DOHH2 (cell line): ENCODE results near the gene COX6B1.

Experiments used
- H3F3A ChIP-seq: fragments of 200-600 bp; sonication (generic), shearing (Covaris generic); 2 replicates; pipeline ENCODE4 v1.6.0; 2016; ENCODE audit warnings: antibody characterized with exemption, mild to moderate bottlenecking; ENCODE audit not compliant: control insufficient read depth, insufficient read depth
- H3K27ac ChIP-seq: fragments of 200-600 bp; sonication (generic); 2 replicates; pipeline ENCODE4 v1.5.1; 2014; ENCODE audit warnings: low read depth, mild to moderate bottlenecking, low read length, moderate library complexity
- H3K27me3 ChIP-seq: fragments of 200-600 bp; sonication (generic); 2 replicates; pipeline ENCODE4 v1.6.1; 2014; ENCODE audit warnings: mild to moderate bottlenecking, low read length, mixed read lengths; ENCODE audit not compliant: control insufficient read depth
- H3K36me3 ChIP-seq: fragments of 200-600 bp; sonication (generic); 2 replicates; pipeline ENCODE4 v1.6.1; 2014; ENCODE audit warnings: mild to moderate bottlenecking, low read length, moderate library complexity, mixed read lengths; ENCODE audit not compliant: control insufficient read depth
- H3K4me1 ChIP-seq: fragments of 200-600 bp; sonication (generic); 2 replicates; pipeline ENCODE4 v1.6.1; 2014; ENCODE audit warnings: mild to moderate bottlenecking, low read length, mixed read lengths; ENCODE audit not compliant: control insufficient read depth
- H3K4me2 ChIP-seq: fragments of 200-600 bp; sonication (generic); 2 replicates; pipeline ENCODE4 v1.6.0; 2014; ENCODE audit warnings: mild to moderate bottlenecking, low read length, moderate library complexity
- H3K4me3 ChIP-seq: fragments of 200-600 bp; sonication (generic); 2 replicates; pipeline ENCODE4 v1.5.1; 2014; ENCODE audit warnings: mild to moderate bottlenecking, low read length, mixed read lengths
- H3K79me2 ChIP-seq: fragments of 200-600 bp; sonication (generic); 2 replicates; pipeline ENCODE4 v1.6.1; 2014; ENCODE audit warnings: mild to moderate bottlenecking, low read length, mixed read lengths; ENCODE audit not compliant: control insufficient read depth
- H3K9me2 ChIP-seq: fragments of 200-600 bp; sonication (generic); replicated peaks from 2 replicates; pipeline ENCODE4 v1.6.1; 2014; ENCODE audit warnings: mild to moderate bottlenecking, low read length, mixed read lengths; ENCODE audit not compliant: control insufficient read depth
- H3K9me3 ChIP-seq: fragments of 200-600 bp; sonication (generic); 2 replicates; pipeline ENCODE4 v1.6.1; 2014; ENCODE audit warnings: antibody characterized with exemption, low read length, mixed read lengths; ENCODE audit not compliant: control insufficient read depth, insufficient read depth
- H4K20me1 ChIP-seq: fragments of 200-600 bp; sonication (generic); 2 replicates; pipeline ENCODE4 v1.6.0; 2014; ENCODE audit warnings: low read depth, mild to moderate bottlenecking, antibody characterized with exemption, low read length, moderate library complexity; ENCODE audit not compliant: control insufficient read depth, insufficient read depth
- EZH2phosphoT487 ChIP-seq: fragments of 200-600 bp; sonication (generic); IDR thresholded peaks from 2 replicates; pipeline ENCODE4 v1.6.1; 2017; ENCODE audit warnings: borderline replicate concordance, mild to moderate bottlenecking, antibody characterized with exemption, low read length, moderate library complexity, mixed read lengths
- TF ChIP-seq, protein P1 (sequence below): fragments of 200-600 bp; sonication (generic); IDR thresholded peaks from one replicate; pipeline ENCODE4 v1.5.1; 2014; ENCODE audit warnings: antibody characterized with exemption, mild to moderate bottlenecking, low read depth, low read length; ENCODE audit not compliant: poor library complexity, severe bottlenecking

Gene COX6B1

DNA sequence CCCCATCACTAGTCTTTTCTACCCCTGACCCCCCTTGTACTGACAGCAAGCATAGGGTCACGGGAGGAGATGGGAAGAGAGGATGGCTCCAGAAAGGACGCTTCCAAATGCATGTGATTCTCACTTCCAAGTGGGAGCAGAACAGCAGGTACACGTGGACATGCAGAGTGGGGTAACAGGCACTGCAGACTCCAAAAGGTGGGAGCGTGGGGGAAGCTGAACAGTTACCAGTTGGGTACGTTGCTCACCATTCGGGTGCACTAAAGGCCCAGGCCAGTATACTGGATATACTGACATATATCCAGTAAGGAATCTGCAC is 8.8 kb upstream of the COX6B1 start:
- no peak for TF ChIP-seq EZH2phosphoT487
- TF ChIP-seq, protein P1, sequence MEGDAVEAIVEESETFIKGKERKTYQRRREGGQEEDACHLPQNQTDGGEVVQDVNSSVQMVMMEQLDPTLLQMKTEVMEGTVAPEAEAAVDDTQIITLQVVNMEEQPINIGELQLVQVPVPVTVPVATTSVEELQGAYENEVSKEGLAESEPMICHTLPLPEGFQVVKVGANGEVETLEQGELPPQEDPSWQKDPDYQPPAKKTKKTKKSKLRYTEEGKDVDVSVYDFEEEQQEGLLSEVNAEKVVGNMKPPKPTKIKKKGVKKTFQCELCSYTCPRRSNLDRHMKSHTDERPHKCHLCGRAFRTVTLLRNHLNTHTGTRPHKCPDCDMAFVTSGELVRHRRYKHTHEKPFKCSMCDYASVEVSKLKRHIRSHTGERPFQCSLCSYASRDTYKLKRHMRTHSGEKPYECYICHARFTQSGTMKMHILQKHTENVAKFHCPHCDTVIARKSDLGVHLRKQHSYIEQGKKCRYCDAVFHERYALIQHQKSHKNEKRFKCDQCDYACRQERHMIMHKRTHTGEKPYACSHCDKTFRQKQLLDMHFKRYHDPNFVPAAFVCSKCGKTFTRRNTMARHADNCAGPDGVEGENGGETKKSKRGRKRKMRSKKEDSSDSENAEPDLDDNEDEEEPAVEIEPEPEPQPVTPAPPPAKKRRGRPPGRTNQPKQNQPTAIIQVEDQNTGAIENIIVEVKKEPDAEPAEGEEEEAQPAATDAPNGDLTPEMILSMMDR: no peak
- H3K27ac ChIP-seq: no peak overlapping the region

DNA sequence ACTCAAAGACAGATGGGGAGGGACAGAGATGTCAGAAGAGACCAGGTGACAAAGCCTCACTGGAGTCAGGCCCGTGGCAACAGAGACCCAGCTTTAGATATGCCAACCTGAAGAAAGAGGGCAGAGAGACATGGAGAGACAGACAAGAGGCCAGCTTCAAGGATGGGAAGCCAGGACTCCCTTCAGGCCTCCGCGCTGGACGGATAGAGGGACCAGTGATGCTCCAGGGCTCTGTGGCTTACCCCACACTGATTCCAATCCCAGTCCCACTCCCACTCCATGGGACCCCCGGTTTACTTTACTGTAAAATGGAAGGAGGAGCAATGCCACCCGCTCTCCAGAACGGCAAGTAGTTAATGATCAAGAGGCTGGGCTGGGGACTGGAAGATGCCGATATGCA is 8.3 kb upstream of the COX6B1 start:
- no peak for TF ChIP-seq EZH2phosphoT487
- TF ChIP-seq, protein P1: no peak
- Histone ChIP-seq H3K27me3 (no peaks in the 10 kb centered on the region), H3K4me3 (no peak overlapping the region), H4K20me1 (no peaks in the 10 kb centered on the region), H3K4me1 (peaks cover 36% of the 10 kb centered on the region), H3K9me2 (no peaks in the 10 kb centered on the region), H3F3A (peaks cover 13% of the 10 kb centered on the region), H3K9me3 (no peaks in the 10 kb centered on the region), H3K27ac (no peak overlapping the region), H3K4me2 (no peak overlapping the region), H3K36me3 (peaks cover 27% of the 10 kb centered on the region), H3K79me2 (no peaks in the 10 kb centered on the region)

More for the DNA sequence above, 8.8 kb upstream of the COX6B1 start:
- no peak overlapping the region for H3K4me3 ChIP-seq
- no peaks in the 10 kb centered on the region for H3K9me3 ChIP-seq
- H3K4me2 ChIP-seq: no peak overlapping the region
- no peaks in the 10 kb centered on the region for H4K20me1 ChIP-seq
- H3K79me2 ChIP-seq: no peaks in the 10 kb centered on the region
- no peaks in the 10 kb centered on the region for H3K27me3 ChIP-seq
- H3K4me1 ChIP-seq: peaks cover 31% of the 10 kb centered on the region
- no peaks in the 10 kb centered on the region for H3K9me2 ChIP-seq
- H3F3A ChIP-seq: peaks cover 9% of the 10 kb centered on the region
- H3K36me3 ChIP-seq: peaks cover 30% of the 10 kb centered on the region

DNA sequence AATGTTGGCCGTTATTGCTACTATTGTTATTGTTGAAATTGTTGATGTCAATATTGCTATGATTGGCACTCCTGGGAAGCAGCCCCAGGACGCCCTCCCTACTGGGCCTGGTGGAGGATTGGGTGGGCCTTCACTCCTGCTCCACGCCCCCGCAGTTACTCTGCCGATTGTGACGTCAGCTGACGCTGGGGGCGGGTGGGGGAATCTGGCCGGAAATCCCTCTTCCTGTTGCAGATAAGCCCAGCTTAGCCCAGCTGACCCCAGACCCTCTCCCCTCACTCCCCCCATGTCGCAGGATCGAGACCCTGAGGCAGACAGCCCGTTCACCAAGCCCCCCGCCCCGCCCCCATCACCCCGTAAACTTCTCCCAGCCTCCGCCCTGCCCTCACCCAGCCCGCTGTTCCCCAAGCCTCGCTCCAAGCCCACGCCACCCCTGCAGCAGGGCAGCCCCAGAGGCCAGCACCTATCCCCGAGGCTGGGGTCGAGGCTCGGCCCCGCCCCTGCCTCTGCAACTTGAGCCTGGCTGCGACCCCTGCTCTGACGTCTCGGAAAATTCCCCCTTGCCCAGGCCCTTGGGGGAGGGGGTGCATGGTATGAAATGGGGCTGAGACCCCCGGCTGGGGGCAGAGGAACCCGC is 6.5 kb upstream of the COX6B1 start, which contains the start of gene ETV2:
TSS of gene ETV2 (plus strand) at position 231 of the 637 bp plus-strand sequence. CDS start 716 bp downstream, outside the sequence.
- H3K9me2 ChIP-seq: no peaks in the 10 kb centered on the region
- peak within 1 kb of the TSS; percentile 92 for H3K4me2 ChIP-seq
- no peak within 1 kb of the TSS for H3K27ac ChIP-seq

More for the DNA sequence above, 6.5 kb upstream of the COX6B1 start, which contains the start of gene ETV2:
- TF ChIP-seq EZH2phosphoT487: no peak
- TF ChIP-seq, protein P1: no peak
- Histone ChIP-seq H3K79me2 (no peaks in the 10 kb centered on the region), H4K20me1 (no peaks in the 10 kb centered on the region), H3K36me3 (peaks cover 17% of the 10 kb centered on the region), H3K9me3 (no peaks in the 10 kb centered on the region), H3K4me3 (peak within 1 kb of the TSS; percentile 81), H3K27me3 (no peaks in the 10 kb centered on the region), H3K4me1 (peaks cover 45% of the 10 kb centered on the region), H3F3A (peaks cover 13% of the 10 kb centered on the region)
